ENCODE results near the gene SDK1. TPM values are rescaled to one million over a fixed set of nuclear protein-coding genes. Genes with fewer than 3 reads are reported as not detected.

The SDK1 gene
- total and polyA plus RNA-seq, 2 experiments from 2014 or later: 4.1 to 16.5 TPM

DNA sequence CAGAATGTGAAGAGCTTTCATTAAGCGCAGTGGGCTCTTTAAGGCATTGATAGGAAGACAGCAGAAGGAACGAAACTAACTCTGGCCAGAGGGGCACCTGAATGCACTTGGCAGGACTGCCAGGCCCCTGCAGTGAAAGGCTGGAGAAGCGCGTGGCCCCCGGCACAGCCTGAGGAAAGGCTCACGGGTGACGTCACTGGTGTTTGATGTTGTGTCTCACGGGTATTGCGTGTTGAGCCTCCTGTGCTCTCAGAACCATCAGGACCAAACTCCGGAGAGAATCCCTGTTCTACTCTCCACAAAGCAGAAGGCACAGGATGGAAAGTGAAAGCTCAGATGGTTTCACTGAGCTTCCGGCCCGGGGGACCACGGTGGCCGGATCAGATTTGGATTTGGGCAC, 865.3 kb downstream of the SDK1 start:
- Histone ChIP-seq H3K9me3 (ENCODE audit: low read depth) (no peaks in the 10 kb centered on the region), H3K4me3 (no peak overlapping the region), H3K27ac (no peak overlapping the region), H3K36me3 (no peaks in the 10 kb centered on the region), H3K4me1 (ENCODE audit: low read depth) (peaks cover 7% of the 10 kb centered on the region), H3K27me3 (no peaks in the 10 kb centered on the region)
- DNase-seq (ENCODE audit: low read depth in 1 of 2, low spot score in 1 of 2): no peak
- TF ChIP-seq, protein P1, sequence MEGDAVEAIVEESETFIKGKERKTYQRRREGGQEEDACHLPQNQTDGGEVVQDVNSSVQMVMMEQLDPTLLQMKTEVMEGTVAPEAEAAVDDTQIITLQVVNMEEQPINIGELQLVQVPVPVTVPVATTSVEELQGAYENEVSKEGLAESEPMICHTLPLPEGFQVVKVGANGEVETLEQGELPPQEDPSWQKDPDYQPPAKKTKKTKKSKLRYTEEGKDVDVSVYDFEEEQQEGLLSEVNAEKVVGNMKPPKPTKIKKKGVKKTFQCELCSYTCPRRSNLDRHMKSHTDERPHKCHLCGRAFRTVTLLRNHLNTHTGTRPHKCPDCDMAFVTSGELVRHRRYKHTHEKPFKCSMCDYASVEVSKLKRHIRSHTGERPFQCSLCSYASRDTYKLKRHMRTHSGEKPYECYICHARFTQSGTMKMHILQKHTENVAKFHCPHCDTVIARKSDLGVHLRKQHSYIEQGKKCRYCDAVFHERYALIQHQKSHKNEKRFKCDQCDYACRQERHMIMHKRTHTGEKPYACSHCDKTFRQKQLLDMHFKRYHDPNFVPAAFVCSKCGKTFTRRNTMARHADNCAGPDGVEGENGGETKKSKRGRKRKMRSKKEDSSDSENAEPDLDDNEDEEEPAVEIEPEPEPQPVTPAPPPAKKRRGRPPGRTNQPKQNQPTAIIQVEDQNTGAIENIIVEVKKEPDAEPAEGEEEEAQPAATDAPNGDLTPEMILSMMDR (IDR thresholded peaks at IDR 0.05; ENCODE audit: low read depth, low read length): no peak

DNA sequence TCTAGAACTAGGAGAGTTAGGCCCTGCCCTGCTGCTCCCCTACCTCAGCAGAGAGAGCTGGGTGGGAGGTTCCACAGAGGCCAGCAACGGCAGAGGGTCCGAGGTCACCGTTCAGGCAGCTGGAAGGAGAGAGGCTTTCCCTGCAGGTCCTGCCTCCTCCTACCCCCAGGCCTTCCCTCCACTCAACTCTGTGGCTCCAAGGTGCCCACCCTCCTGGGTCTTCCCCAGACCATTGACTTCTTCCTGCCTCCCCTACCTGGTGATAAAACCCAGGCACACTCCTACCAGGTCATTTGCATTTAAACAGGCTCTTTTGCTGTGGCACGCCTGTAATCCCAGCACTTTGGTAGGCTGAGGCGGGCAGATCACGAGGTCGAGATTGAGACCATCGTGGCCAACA, 865.8 kb downstream of the SDK1 start:
- no peak overlapping the region for H3K4me3 ChIP-seq
- TF ChIP-seq, protein P1 (IDR thresholded peaks at IDR 0.05; ENCODE audit: low read depth, low read length): no peak
- no peaks in the 10 kb centered on the region for H3K9me3 ChIP-seq (ENCODE audit: low read depth)
- no peak overlapping the region for H3K27ac ChIP-seq
- no peak for DNase-seq (ENCODE audit: low read depth in 1 of 2, low spot score in 1 of 2)
- no peaks in the 10 kb centered on the region for H3K36me3 ChIP-seq
- peaks cover 7% of the 10 kb centered on the region for H3K4me1 ChIP-seq (ENCODE audit: low read depth)
- no peaks in the 10 kb centered on the region for H3K27me3 ChIP-seq

- Histone ChIP-seq H3K4me3 (no peak overlapping the region), H3K36me3 (no peaks in the 10 kb centered on the region), H3K27me3 (no peaks in the 10 kb centered on the region), H3K27ac (no peak overlapping the region), H3K4me1 (ENCODE audit: low read depth) (peaks cover 7% of the 10 kb centered on the region), H3K9me3 (ENCODE audit: low read depth) (no peaks in the 10 kb centered on the region)
- TF ChIP-seq, protein P1 (IDR thresholded peaks at IDR 0.05; ENCODE audit: low read depth, low read length): no peak
- DNase-seq (ENCODE audit: low read depth in 1 of 2, low spot score in 1 of 2): no peak
These were observed 866.4 kb downstream of the SDK1 start for GRCh38 chr7:4167385-4167910.

DNA sequence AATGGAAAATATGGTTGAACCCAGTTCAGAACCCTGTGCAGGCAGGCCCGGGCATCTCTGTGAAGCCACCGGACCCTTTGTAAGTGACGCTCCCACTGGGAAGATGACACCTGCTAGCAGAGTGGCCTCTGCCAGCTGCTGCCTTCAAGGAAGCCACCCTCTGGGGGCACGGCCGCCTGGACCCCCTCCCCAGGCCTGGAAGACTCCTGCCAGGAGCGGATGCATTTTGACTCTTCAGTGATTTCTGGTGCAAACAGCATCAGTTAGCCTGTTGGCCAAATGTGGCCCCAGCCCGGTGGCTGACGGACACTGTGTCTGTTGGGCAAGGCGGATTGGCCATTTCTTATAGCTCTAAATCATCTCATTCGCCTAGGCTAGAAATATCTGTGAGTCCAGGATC, 867.0 kb downstream of the SDK1 start:
- Histone ChIP-seq H3K4me3 (no peak overlapping the region), H3K27me3 (no peaks in the 10 kb centered on the region), H3K9me3 (ENCODE audit: low read depth) (no peaks in the 10 kb centered on the region), H3K36me3 (no peaks in the 10 kb centered on the region), H3K27ac (no peak overlapping the region), H3K4me1 (ENCODE audit: low read depth) (peaks cover 7% of the 10 kb centered on the region)
- TF ChIP-seq, protein P1 (IDR thresholded peaks at IDR 0.05; ENCODE audit: low read depth, low read length): no peak
- no peak for DNase-seq (ENCODE audit: low read depth in 1 of 2, low spot score in 1 of 2)

- Histone ChIP-seq H3K4me1 (ENCODE audit: low read depth) (peaks cover 7% of the 10 kb centered on the region), H3K9me3 (ENCODE audit: low read depth) (no peaks in the 10 kb centered on the region), H3K27me3 (no peaks in the 10 kb centered on the region), H3K27ac (no peak overlapping the region), H3K4me3 (no peak overlapping the region), H3K36me3 (no peaks in the 10 kb centered on the region)
- TF ChIP-seq, protein P1 (IDR thresholded peaks at IDR 0.05; ENCODE audit: low read depth, low read length): no peak
- DNase-seq (ENCODE audit: low read depth in 1 of 2, low spot score in 1 of 2): peak in 1 of 2 donors; percentile 53
These were observed 867.5 kb downstream of the SDK1 start for GRCh38 chr7:4168541-4168940.

GRCh38 chr7:4169455-4169854, 868.4 kb downstream of the SDK1 start:
- Histone ChIP-seq H3K36me3 (no peaks in the 10 kb centered on the region), H3K27me3 (no peaks in the 10 kb centered on the region), H3K4me3 (no peak overlapping the region), H3K4me1 (ENCODE audit: low read depth) (peaks cover 7% of the 10 kb centered on the region), H3K9me3 (ENCODE audit: low read depth) (no peaks in the 10 kb centered on the region), H3K27ac (no peak overlapping the region)
- no peak for DNase-seq (ENCODE audit: low read depth in 1 of 2, low spot score in 1 of 2)
- TF ChIP-seq, protein P1 (IDR thresholded peaks at IDR 0.05; ENCODE audit: low read depth, low read length): no peak
